ENCODE results near the gene CIROP. TPM values are rescaled to one million over a fixed set of nuclear protein-coding genes. Genes with fewer than 3 reads are reported as not detected.

Gene CIROP
- total RNA-seq, 4 donors from 2014 or later: not detected

DNA sequence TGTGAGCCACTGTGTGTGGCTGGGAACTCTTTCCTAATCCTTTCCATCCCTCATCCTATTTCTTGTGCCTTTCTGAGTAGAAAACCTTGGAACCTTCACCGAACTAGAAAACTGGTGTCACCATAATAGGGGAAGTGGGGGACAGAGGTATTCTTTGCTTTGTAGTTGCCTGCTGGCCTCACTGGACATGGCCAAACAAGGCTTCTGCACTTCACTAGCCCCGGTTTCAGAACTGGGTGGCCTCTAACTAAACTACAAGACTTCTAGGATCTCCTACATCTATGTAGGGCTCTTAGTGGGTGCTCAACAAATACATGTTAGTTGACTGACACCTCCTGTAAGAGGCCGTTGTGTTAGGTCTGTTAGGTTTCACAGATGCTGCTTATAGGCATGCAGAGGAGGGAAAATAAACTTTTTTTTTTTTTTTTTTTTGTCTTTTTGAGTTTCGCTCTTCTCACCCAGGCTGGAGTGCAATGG lies 597 bp upstream of the CIROP start:
- DNase-seq: no peak
- H3K36me3 ChIP-seq: no peaks in the 10 kb centered on the region
- no peak overlapping the region for H3K27ac ChIP-seq

GRCh38 chr14:23104070-23104590 lies 659 bp downstream of the CIROP start:
- no peaks in the 10 kb centered on the region for H3K9me3 ChIP-seq
- no peaks in the 10 kb centered on the region for H3K4me1 ChIP-seq
- H3K36me3 ChIP-seq: peaks cover 0 to 6% (median 0%) of the 10 kb centered on the region in 3 donors
- no peak overlapping the region for H3K27ac ChIP-seq
- H3K27me3 ChIP-seq: no peaks in the 10 kb centered on the region
- TF ChIP-seq POLR2A (IDR thresholded peaks at IDR 0.05): no peak
- TF ChIP-seq CTCF (IDR thresholded peaks at IDR 0.05): no peak
- no peak for DNase-seq
- H3K4me3 ChIP-seq: no peak overlapping the region

More for the DNA sequence above, 597 bp upstream of the CIROP start:
- no peak overlapping the region for H3K4me3 ChIP-seq
- H3K9me3 ChIP-seq: no peaks in the 10 kb centered on the region
- no peaks in the 10 kb centered on the region for H3K27me3 ChIP-seq
- TF ChIP-seq CTCF (IDR thresholded peaks at IDR 0.05): no peak
- no peak for TF ChIP-seq POLR2A (IDR thresholded peaks at IDR 0.05)
- H3K4me1 ChIP-seq: no peaks in the 10 kb centered on the region

- Histone ChIP-seq H3K4me3 (no peak overlapping the region), H3K36me3 (peaks cover 0 to 12% (median 0%) of the 10 kb centered on the region in 3 donors), H3K9me3 (no peaks in the 10 kb centered on the region), H3K27me3 (no peaks in the 10 kb centered on the region), H3K4me1 (no peaks in the 10 kb centered on the region), H3K27ac (no peak overlapping the region)
- no peak for TF ChIP-seq CTCF (IDR thresholded peaks at IDR 0.05)
- no peak for DNase-seq
Observed at GRCh38 chr14:23103581-23103980, 1.2 kb downstream of the CIROP start.

DNA sequence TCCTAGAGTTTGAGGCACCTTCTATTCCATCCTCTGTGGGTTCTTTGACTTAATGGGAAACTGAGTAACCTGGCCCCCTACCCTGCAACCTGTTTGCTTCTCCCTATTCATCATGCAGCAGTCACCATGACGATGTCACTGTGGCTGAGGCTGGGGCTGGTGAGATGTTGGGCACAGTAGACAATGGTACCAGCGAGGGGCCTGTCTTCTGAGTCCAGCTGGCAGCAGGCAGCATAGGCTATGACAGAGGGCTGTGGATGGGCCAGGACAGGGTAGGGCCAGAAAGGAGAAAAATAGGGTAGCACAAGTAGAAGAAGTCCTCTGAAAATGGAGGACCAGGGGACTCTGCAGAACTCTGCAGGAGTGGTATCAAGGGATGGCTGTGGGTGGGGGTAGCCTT lies 2.0 kb downstream of the CIROP start:
- peaks cover 0 to 19% (median 0%) of the 10 kb centered on the region in 3 donors for H3K36me3 ChIP-seq
- no peak overlapping the region for H3K27ac ChIP-seq
- H3K9me3 ChIP-seq: no peaks in the 10 kb centered on the region
- no peak for DNase-seq
- TF ChIP-seq POLR2A (IDR thresholded peaks at IDR 0.05): no peak
- no peak for TF ChIP-seq CTCF (IDR thresholded peaks at IDR 0.05)
- H3K4me3 ChIP-seq: no peak overlapping the region
- no peaks in the 10 kb centered on the region for H3K27me3 ChIP-seq
- H3K4me1 ChIP-seq: no peaks in the 10 kb centered on the region

GRCh38 chr14:23101986-23102625 lies 2.7 kb downstream of the CIROP start:
- no peak for DNase-seq
- H3K4me3 ChIP-seq: no peak overlapping the region
- peaks cover 0 to 23% (median 0%) of the 10 kb centered on the region in 3 donors for H3K36me3 ChIP-seq
- TF ChIP-seq POLR2A (IDR thresholded peaks at IDR 0.05): no peak
- TF ChIP-seq CTCF (IDR thresholded peaks at IDR 0.05): no peak
- no peaks in the 10 kb centered on the region for H3K9me3 ChIP-seq
- H3K4me1 ChIP-seq: peaks cover 0 to 2% (median 0%) of the 10 kb centered on the region in 4 donors
- H3K27ac ChIP-seq: no peak overlapping the region
- H3K27me3 ChIP-seq: no peaks in the 10 kb centered on the region

All from Peyer's patch (tissue), 4 donors.